Fibroblast of lung (primary cell): ENCODE results near the gene AWAT2.

ENCODE experiments used
- CTCF ChIP-seq, 2 donors: IDR thresholded peaks in 1 of 2; conservative IDR thresholded peaks in 1 of 2; 1 replicate in 1 of 2; 2 replicates in 1 of 2; pipeline ENCODE4 v1.5.1; 2011 to 2012; ENCODE audit warnings: low read length in 2 of 2, control low read depth in 1 of 2, inconsistent platforms in 1 of 2, low read depth in 1 of 2, mild to moderate bottlenecking in 1 of 2
- EZH2 ChIP-seq: IDR thresholded peaks from 2 replicates; pipeline ENCODE4 v1.5.1; 2012; ENCODE audit warnings: low read length, control low read depth, mild to moderate bottlenecking; ENCODE audit errors: missing control alignments

- TF ChIP-seq CTCF (conservative IDR thresholded peaks at IDR 0.05 in 1 of 2, IDR thresholded peaks at IDR 0.05 in 1 of 2; ENCODE audit: low read depth in 1 of 2, low read length in 2 of 2): peak; percentile 72 to 83
- TF ChIP-seq EZH2: no peak
Measured at GRCh38 chrX:70030301-70030767, 19.4 kb downstream of the AWAT2 start.
